ENCODE data around the gene SH3RF3. TPM values are rescaled to one million over a fixed set of nuclear protein-coding genes. Genes with fewer than 3 reads are reported as not detected.

SH3RF3 gene
- total RNA-seq, 3 donors from 2014 or later (not counting 1 experiment from before 2014, with no cell fraction given) = 0.23 to 0.61 (median 0.34) TPM

DNA sequence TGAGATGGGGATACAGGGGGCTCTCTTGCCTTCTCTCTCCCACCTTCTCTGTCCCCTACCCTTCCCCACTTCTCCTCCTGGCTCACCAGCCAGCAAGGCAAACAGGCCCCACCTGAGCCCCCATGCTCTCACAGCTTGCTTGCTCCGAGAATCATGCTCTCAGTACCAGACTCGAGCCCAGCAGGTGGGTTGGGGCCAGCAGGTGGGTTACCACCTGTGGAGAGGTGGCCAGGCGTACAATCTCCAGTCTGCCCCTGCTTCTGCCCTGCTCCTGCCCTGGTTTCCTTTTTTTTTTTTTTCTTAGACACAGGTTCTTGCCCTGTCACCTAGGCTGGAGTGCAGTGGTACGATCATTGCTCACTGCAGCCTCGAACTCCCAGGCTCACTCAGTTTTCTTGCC is 214.5 kb downstream of the SH3RF3 start:
- TF ChIP-seq, protein P1, sequence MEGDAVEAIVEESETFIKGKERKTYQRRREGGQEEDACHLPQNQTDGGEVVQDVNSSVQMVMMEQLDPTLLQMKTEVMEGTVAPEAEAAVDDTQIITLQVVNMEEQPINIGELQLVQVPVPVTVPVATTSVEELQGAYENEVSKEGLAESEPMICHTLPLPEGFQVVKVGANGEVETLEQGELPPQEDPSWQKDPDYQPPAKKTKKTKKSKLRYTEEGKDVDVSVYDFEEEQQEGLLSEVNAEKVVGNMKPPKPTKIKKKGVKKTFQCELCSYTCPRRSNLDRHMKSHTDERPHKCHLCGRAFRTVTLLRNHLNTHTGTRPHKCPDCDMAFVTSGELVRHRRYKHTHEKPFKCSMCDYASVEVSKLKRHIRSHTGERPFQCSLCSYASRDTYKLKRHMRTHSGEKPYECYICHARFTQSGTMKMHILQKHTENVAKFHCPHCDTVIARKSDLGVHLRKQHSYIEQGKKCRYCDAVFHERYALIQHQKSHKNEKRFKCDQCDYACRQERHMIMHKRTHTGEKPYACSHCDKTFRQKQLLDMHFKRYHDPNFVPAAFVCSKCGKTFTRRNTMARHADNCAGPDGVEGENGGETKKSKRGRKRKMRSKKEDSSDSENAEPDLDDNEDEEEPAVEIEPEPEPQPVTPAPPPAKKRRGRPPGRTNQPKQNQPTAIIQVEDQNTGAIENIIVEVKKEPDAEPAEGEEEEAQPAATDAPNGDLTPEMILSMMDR (IDR thresholded peaks at IDR 0.05) = no peak
- intact Hi-C loops (cut with micrococcal nuclease) = no loop called here
- no peaks in the 10 kb centered on the region for H3K27me3 ChIP-seq (ENCODE audit: control insufficient read depth, insufficient read depth, low read length)
- H3K4me1 Mint-ChIP-seq = peaks cover 5 to 8% of the 10 kb centered on the region in 2 donors
- H3K9me3 ChIP-seq (ENCODE audit: control insufficient read depth, insufficient read depth, low read length) = no peaks in the 10 kb centered on the region
- no peak overlapping the region for H3K4me3 Mint-ChIP-seq
- H3K27me3 Mint-ChIP-seq (ENCODE audit: low read depth in 2 of 2) = peaks cover 0 to 3% of the 10 kb centered on the region in 2 donors
- no peak overlapping the region for H3K27ac ChIP-seq (ENCODE audit: low read length)
- no peaks in the 10 kb centered on the region for H3K36me3 ChIP-seq (ENCODE audit: control insufficient read depth, insufficient read depth, low read length)
- H3K36me3 Mint-ChIP-seq = no peaks in the 10 kb centered on the region
- DNase-seq = no peak
- ATAC-seq = no peak
- peaks cover 11% of the 10 kb centered on the region for H3K4me1 ChIP-seq (ENCODE audit: control insufficient read depth, insufficient read depth, low read length)
- H3K27ac Mint-ChIP-seq = no peak overlapping the region
- no peak overlapping the region for H3K4me3 ChIP-seq (ENCODE audit: low read length)
- no peaks in the 10 kb centered on the region for H3K9me3 Mint-ChIP-seq
- WGBS (ENCODE audit: insufficient coverage) = 89% methylated on average over 5 of the region's 5 CpGs

DNA sequence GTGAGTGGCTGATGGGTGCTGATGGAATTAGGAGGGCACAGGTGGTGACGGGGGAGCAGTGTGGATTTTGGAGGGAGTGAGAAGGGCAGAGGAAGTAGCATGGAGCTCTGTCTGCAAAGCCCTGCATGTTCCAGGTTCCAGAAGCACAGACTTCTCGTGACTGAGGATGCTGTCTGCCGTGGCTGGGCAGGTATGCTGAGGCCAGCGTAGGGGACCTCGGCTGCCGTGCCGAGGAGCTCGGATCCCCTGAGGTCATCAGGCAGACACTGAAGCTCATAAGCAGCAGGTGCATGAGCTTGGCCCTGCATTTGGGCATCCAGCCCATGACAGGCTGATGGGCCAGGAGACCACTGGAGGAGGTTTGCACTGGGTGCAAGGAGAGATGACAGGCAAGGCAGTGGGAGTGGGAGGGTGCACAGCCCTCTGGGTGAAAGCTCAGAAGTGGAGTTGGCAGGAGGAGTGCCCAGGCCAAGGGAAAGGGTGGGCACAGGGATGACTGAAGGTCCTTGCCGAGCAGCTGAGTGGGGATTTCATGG is 215.3 kb downstream of the SH3RF3 start:
- H3K27ac ChIP-seq (ENCODE audit: low read length) = no peak overlapping the region
- H3K4me1 ChIP-seq (ENCODE audit: control insufficient read depth, insufficient read depth, low read length) = peaks cover 20% of the 10 kb centered on the region
- 94% methylated on average over 9 of the region's 9 CpGs for WGBS (ENCODE audit: insufficient coverage)
- Mint-ChIP-seq H3K4me1 (peaks cover 14 to 17% of the 10 kb centered on the region in 2 donors), H3K4me3 (no peak overlapping the region), H3K27me3 (ENCODE audit: low read depth in 2 of 2) (no peaks in the 10 kb centered on the region), H3K9me3 (no peaks in the 10 kb centered on the region), H3K36me3 (no peaks in the 10 kb centered on the region), H3K27ac (no peak overlapping the region)
- intact Hi-C loops (cut with micrococcal nuclease) = no loop called here
- no peak for DNase-seq
- no peak overlapping the region for H3K4me3 ChIP-seq (ENCODE audit: low read length)
- TF ChIP-seq, protein P1 (IDR thresholded peaks at IDR 0.05) = no peak
- ATAC-seq = no peak
- H3K36me3 ChIP-seq (ENCODE audit: control insufficient read depth, insufficient read depth, low read length) = no peaks in the 10 kb centered on the region
- H3K9me3 ChIP-seq (ENCODE audit: control insufficient read depth, insufficient read depth, low read length) = no peaks in the 10 kb centered on the region
- no peaks in the 10 kb centered on the region for H3K27me3 ChIP-seq (ENCODE audit: control insufficient read depth, insufficient read depth, low read length)

DNA sequence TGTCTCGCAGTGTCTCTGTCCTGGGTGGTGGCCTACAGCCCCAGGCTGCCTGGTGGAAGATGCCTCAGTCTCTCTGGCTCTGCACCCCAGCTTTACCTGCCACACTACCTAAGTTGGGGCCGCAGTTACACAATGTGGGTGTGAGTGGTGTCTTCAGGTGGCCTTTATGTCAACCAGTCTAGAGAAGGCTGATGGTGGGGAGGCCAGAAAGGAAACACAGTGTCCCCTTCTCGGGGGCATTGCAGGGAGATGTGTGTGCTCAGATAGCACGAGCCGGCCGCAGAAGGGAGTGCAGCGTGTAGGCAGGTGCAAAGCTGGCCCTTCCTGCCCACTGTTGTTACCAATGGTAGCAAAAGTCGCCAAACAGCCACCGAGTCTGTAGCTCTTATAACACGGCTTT is 216.1 kb downstream of the SH3RF3 start:
- H3K9me3 ChIP-seq (ENCODE audit: control insufficient read depth, insufficient read depth, low read length) = no peaks in the 10 kb centered on the region
- no peak overlapping the region for H3K4me3 ChIP-seq (ENCODE audit: low read length)
- ATAC-seq = no peak
- H3K4me1 ChIP-seq (ENCODE audit: control insufficient read depth, insufficient read depth, low read length) = peaks cover 27% of the 10 kb centered on the region
- no peaks in the 10 kb centered on the region for H3K36me3 ChIP-seq (ENCODE audit: control insufficient read depth, insufficient read depth, low read length)
- intact Hi-C loops (cut with micrococcal nuclease) = loop anchor here (5.0 kb wide), 2 partner anchors 218 to 418 kb away; partner anchors contain the start of gene SH3RF3
- H3K9me3 Mint-ChIP-seq = no peaks in the 10 kb centered on the region
- TF ChIP-seq, protein P1 (IDR thresholded peaks at IDR 0.05) = no peak
- no peaks in the 10 kb centered on the region for H3K27me3 ChIP-seq (ENCODE audit: control insufficient read depth, insufficient read depth, low read length)
- H3K27ac Mint-ChIP-seq = no peak overlapping the region
- peaks cover 22 to 25% of the 10 kb centered on the region in 2 donors for H3K4me1 Mint-ChIP-seq
- no peak overlapping the region for H3K27ac ChIP-seq (ENCODE audit: low read length)
- no peaks in the 10 kb centered on the region for H3K27me3 Mint-ChIP-seq (ENCODE audit: low read depth in 2 of 2)
- no peak overlapping the region for H3K4me3 Mint-ChIP-seq
- no peaks in the 10 kb centered on the region for H3K36me3 Mint-ChIP-seq
- DNase-seq = no peak
- WGBS (ENCODE audit: insufficient coverage) = 87% methylated on average over 10 of the region's 10 CpGs
